Smooth muscle cell (in vitro differentiated cells): ENCODE measurements around the gene PDZD7. TPM values are rescaled to one million over a fixed set of nuclear protein-coding genes. Genes with fewer than 3 reads are reported as not detected.
"Not testable (repeated sequence)": the region's sequence is repeated elsewhere in the genome, so short reads cannot be mapped to it uniquely, and the experiment has no call there.

Experiments
- DNase-seq: peaks from one replicate; lab custom pipeline; 2025; ENCODE audit not compliant: unreplicated experiment; lab: John Stamatoyannopoulos, UW
- H2AFZ ChIP-seq: fragments of 200-600 bp; sonication (generic); 2 replicates; pipeline ENCODE4 v1.6.0; 2016; ENCODE audit warnings: antibody characterized with exemption, low read depth, mild to moderate bottlenecking
- H3F3A ChIP-seq: fragments of 200-600 bp; sonication (generic); 2 replicates; pipeline ENCODE4 v1.6.0; 2017; ENCODE audit warnings: antibody characterized with exemption, low read depth
- H3K27ac ChIP-seq: fragments of 200-600 bp; sonication (generic); 2 replicates; pipeline ENCODE4 v1.5.1; 2016; ENCODE audit warnings: low read depth, mild to moderate bottlenecking
- H3K27me3 ChIP-seq: fragments of 200-600 bp; sonication (generic); 2 replicates; pipeline ENCODE4 v1.6.1; 2016; ENCODE audit warnings: low read depth, mild to moderate bottlenecking
- H3K36me3 ChIP-seq: fragments of 200-600 bp; sonication (generic); 2 replicates; pipeline ENCODE4 v1.5.1; 2016; ENCODE audit warnings: low read depth
- H3K4me1 ChIP-seq: fragments of 200-600 bp; sonication (generic); 2 replicates; pipeline ENCODE4 v1.5.1; 2016; ENCODE audit warnings: low read depth
- H3K4me2 ChIP-seq: fragments of 200-600 bp; sonication (generic); 2 replicates; pipeline ENCODE4 v1.6.0; 2016; ENCODE audit warnings: mild to moderate bottlenecking
- H3K4me3 ChIP-seq: fragments of 200-600 bp; sonication (generic); 2 replicates; pipeline ENCODE4 v1.5.1; 2016; ENCODE audit warnings: mild to moderate bottlenecking
- H3K79me2 ChIP-seq: fragments of 200-600 bp; sonication (generic); 2 replicates; pipeline ENCODE4 v1.6.0; 2016; ENCODE audit warnings: low read depth, mild to moderate bottlenecking
- H3K9ac ChIP-seq: fragments of 200-600 bp; sonication (generic); 2 replicates; pipeline ENCODE4 v1.6.0; 2016; ENCODE audit warnings: low read depth
- H3K9me3 ChIP-seq: fragments of 200-600 bp; sonication (generic); replicated peaks from 2 replicates; pipeline ENCODE4 v1.5.1; 2016; ENCODE audit warnings: low read depth
- H4K20me1 ChIP-seq: fragments of 200-600 bp; sonication (generic); 2 replicates; pipeline ENCODE4 v1.6.0; 2016; ENCODE audit warnings: low read depth
- CTCF ChIP-seq: fragments of 200-600 bp; sonication (generic); IDR thresholded peaks from 2 replicates; pipeline ENCODE4 v1.5.1; 2017; ENCODE audit warnings: borderline replicate concordance, mild to moderate bottlenecking, antibody characterized with exemption; ENCODE audit not compliant: insufficient read depth, poor library complexity, severe bottlenecking
- WGBS: methylation state at CpG from one replicate; pipeline ENCODE4 v1.1.7; 2016; ENCODE audit warnings: low lambda C conversion rate; 5-methylcytosine and 5-hydroxymethylcytosine counted together
- polyA plus RNA-seq: library from polyadenylated mRNA; unstranded; fragments of >200 nt; fragmentation: Nextera tagmentation; extraction: Ambion mirVana; gene quantifications from 2 replicates; pipeline ENCODE4 v1.2.1, GENCODE V29; 2016
- total RNA-seq: library from RNA; depleted of rRNA; stranded (reverse); fragments of >200 nt; gene quantifications from 2 replicates; pipeline ENCODE4 v1.2.3, GENCODE V29; 2014

The PDZD7 gene
- total and polyA plus RNA-seq, 2 experiments from 2014 or later = 0.93 to 2.0 TPM

- peaks cover 10% of the 10 kb centered on the region for H3K36me3 ChIP-seq
These were observed 5.2 kb upstream of the PDZD7 start for GRCh38 chr10:101035916-101036702.

GRCh38 chr10:101035314-101035713, 4.4 kb upstream of the PDZD7 start:
- H3K4me1 ChIP-seq = peaks cover 14% of the 10 kb centered on the region
- H3F3A ChIP-seq = peaks cover 11% of the 10 kb centered on the region
- no peak overlapping the region for H3K4me3 ChIP-seq
- WGBS = 93% methylated on average over 7 of the region's 7 CpGs
- H3K36me3 ChIP-seq = peaks cover 10% of the 10 kb centered on the region
- no peak overlapping the region for H3K9ac ChIP-seq
- peaks cover 20% of the 10 kb centered on the region for H3K79me2 ChIP-seq
- no peak for DNase-seq
- H4K20me1 ChIP-seq = peaks cover 43% of the 10 kb centered on the region
- H3K9me3 ChIP-seq = no peaks in the 10 kb centered on the region
- H3K27me3 ChIP-seq = no peaks in the 10 kb centered on the region
- no peak overlapping the region for H3K27ac ChIP-seq
- no peak for TF ChIP-seq CTCF
- H3K4me2 ChIP-seq = no peak overlapping the region
- no peak overlapping the region for H2AFZ ChIP-seq

More at GRCh38 chr10:101035916-101036702, 5.2 kb upstream of the PDZD7 start:
- DNase-seq = no peak
- H3K4me1 ChIP-seq = peaks cover 8% of the 10 kb centered on the region
- no peaks in the 10 kb centered on the region for H3K9me3 ChIP-seq
- H3F3A ChIP-seq = peaks cover 11% of the 10 kb centered on the region
- no peak overlapping the region for H3K4me3 ChIP-seq
- H3K4me2 ChIP-seq = no peak overlapping the region
- peaks cover 20% of the 10 kb centered on the region for H3K79me2 ChIP-seq
- no peak overlapping the region for H3K9ac ChIP-seq
- TF ChIP-seq CTCF = no peak
- 94% methylated on average over 10 of the region's 10 CpGs for WGBS
- H2AFZ ChIP-seq = no peak overlapping the region
- H3K27ac ChIP-seq = no peak overlapping the region
- H4K20me1 ChIP-seq = peaks cover 43% of the 10 kb centered on the region
- no peaks in the 10 kb centered on the region for H3K27me3 ChIP-seq

DNA sequence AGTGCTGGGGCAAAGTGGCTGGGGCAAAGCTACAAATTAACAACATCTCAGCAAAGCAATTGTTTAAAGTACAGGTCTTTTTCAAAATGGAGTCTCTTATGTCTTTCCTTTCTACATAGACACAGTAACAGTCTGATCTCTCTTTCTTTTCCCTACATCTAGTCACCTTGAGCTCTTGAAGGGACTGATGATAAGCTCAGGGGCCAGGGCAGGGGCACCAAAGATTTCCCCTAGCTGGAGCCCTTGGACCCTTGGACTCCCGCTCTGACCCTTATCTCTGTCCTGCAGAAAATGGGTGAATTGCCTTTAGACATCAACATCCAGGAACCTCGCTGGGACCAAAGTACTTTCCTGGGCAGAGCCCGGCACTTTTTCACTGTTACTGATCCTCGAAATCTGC, 3.5 kb upstream of the PDZD7 start:
- not testable (repeated sequence) for H3K4me2 ChIP-seq, H3K36me3 ChIP-seq, DNase-seq, H3K9ac ChIP-seq, H3K4me3 ChIP-seq, H3K27ac ChIP-seq, H2AFZ ChIP-seq, H3K27me3 ChIP-seq, H3F3A ChIP-seq, H3K9me3 ChIP-seq
- peaks cover 43% of the 10 kb centered on the region for H4K20me1 ChIP-seq
- H3K79me2 ChIP-seq = peaks cover 20% of the 10 kb centered on the region
- H3K4me1 ChIP-seq = peaks cover 15% of the 10 kb centered on the region
- WGBS = 92% methylated on average over 4 of the region's 4 CpGs

DNA sequence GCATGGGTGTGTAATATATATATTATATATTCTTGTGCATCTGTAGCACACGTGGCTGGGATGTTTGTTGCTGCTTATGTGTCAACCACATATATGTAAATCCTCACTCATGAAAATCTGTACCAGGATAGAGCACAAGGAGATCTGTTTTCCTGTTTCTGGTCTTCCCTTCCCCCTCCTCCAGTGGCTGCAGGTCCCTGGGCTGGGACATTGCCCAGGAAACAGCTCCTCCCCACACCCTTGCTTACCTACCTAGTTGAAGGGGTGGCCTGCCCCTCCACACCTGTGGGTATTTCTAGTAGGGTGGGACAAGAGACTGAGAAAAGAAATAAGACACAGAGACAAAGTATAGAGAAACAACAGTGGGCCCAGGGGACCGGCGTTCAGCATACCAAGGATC, 2.3 kb upstream of the PDZD7 start:
- Histone ChIP-seq H3K79me2 (peaks cover 20% of the 10 kb centered on the region), H3F3A (no peaks in the 10 kb centered on the region), H2AFZ (no peak overlapping the region), H3K4me2 (peak overlapping the region; percentile 86), H3K4me1 (peaks cover 15% of the 10 kb centered on the region), H3K36me3 (peaks cover 10% of the 10 kb centered on the region), H3K9me3 (no peaks in the 10 kb centered on the region), H3K4me3 (peak overlapping the region; percentile 61), H4K20me1 (peaks cover 43% of the 10 kb centered on the region), H3K9ac (peak overlapping the region; percentile 97), H3K27me3 (no peaks in the 10 kb centered on the region), H3K27ac (peak overlapping the region; percentile 99)
- 80% methylated on average over 3 of the region's 3 CpGs for WGBS
- no peak for TF ChIP-seq CTCF
- no peak for DNase-seq
